B cell (primary cell): Measurements from ENCODE around the gene CD300LD. TPM values are rescaled to one million over a fixed set of nuclear protein-coding genes. Genes with fewer than 3 reads are reported as not detected.
"Not testable (repeated sequence)": the region's sequence is repeated elsewhere in the genome, so short reads cannot be mapped to it uniquely, and the experiment has no call there.

Experiments used
- ATAC-seq: fragments of 200-7000 bp; cut with Tn5 transposase; one replicate; pipeline ENCODE4 v1.10.0; 2021; ENCODE audit warnings: low read depth, mild to moderate bottlenecking, moderate number of reproducible peaks, moderate library complexity
- CTCF ChIA-PET: fragments of 350-600 bp; sonication (Branson Sonifier 250); formaldehyde crosslinking; loops from one replicate; lab custom pipeline; 2021; ENCODE audit warnings: antibody characterized with exemption, inconsistent platforms; lab: Charles Lee
- POLR2A ChIA-PET: fragments of 350-600 bp; sonication (Branson Sonifier 250); formaldehyde crosslinking; loops from one replicate; lab custom pipeline; 2021; ENCODE audit warnings: antibody characterized with exemption; lab: Charles Lee
- DNase-seq: peaks from one replicate; pipeline ENCODE4 v3.0.0; 2013
- H2AFZ ChIP-seq: 2 replicates; pipeline ENCODE4 v1.6.1; 2012; ENCODE audit warnings: mild to moderate bottlenecking, low read depth, low read length; ENCODE audit not compliant: insufficient read depth, poor library complexity, severe bottlenecking
- H3K27ac ChIP-seq, 2 donors: 1 replicate in 1 of 2; 2 replicates in 1 of 2; pipeline ENCODE4 v1.5.1; 2012 to 2013; ENCODE audit warnings: low read length in 2 of 2, mild to moderate bottlenecking in 2 of 2, moderate library complexity in 1 of 2
- H3K27me3 ChIP-seq, 4 experiments: fragments of 200-600 bp in 1 of 4; sonication (generic) in 1 of 4; replicated peaks in 1 of 4; 1 replicate in 2 of 4; 2 replicates in 2 of 4; pipeline versions ENCODE4 v1.6.1 to v1.7.0; 2013 to 2016; ENCODE audit warnings: low read length in 3 of 4, mild to moderate bottlenecking in 2 of 4, mixed read lengths in 1 of 4, moderate library complexity in 1 of 4; ENCODE audit not compliant: insufficient read depth in 4 of 4, control insufficient read depth in 3 of 4; ENCODE audit errors: control extremely low read depth in 1 of 4
- H3K36me3 ChIP-seq, 2 experiments: replicated peaks in 1 of 2; 1 replicate in 1 of 2; 2 replicates in 1 of 2; pipeline versions ENCODE4 v1.6.1 to v1.7.1; 2013; ENCODE audit warnings: low read length in 1 of 2; ENCODE audit not compliant: insufficient read depth in 2 of 2, control insufficient read depth in 1 of 2; ENCODE audit errors: control extremely low read depth in 1 of 2, extremely low read depth in 1 of 2
- H3K4me1 ChIP-seq, 2 donors: fragments of 200-600 bp in 1 of 2; sonication (generic) in 1 of 2; 1 replicate in 1 of 2; 2 replicates in 1 of 2; pipeline versions ENCODE4 v1.5.1 to v1.6.1; 2013 to 2017; ENCODE audit warnings: low read length in 2 of 2; ENCODE audit not compliant: control insufficient read depth in 2 of 2, insufficient read depth in 2 of 2
- H3K4me2 ChIP-seq: replicated peaks from 2 replicates; pipeline ENCODE3; 2012; ENCODE audit warnings: mild to moderate bottlenecking, low read depth, low read length; ENCODE audit not compliant: poor library complexity, severe bottlenecking
- H3K4me3 ChIP-seq, 5 experiments: fragments of 200-600 bp in 1 of 5; sonication (generic) in 1 of 5; 1 replicate in 3 of 5; 2 replicates in 2 of 5; pipeline versions ENCODE4 v1.5.1 to v1.7.0; 2011 to 2016; ENCODE audit warnings: low read length in 4 of 5, mild to moderate bottlenecking in 4 of 5, low read depth in 2 of 5, control low read depth in 1 of 5, moderate library complexity in 1 of 5; ENCODE audit not compliant: insufficient read depth in 1 of 5; ENCODE audit errors: control extremely low read depth in 1 of 5, extremely low read depth in 1 of 5
- H3K79me2 ChIP-seq: fragments of 200-600 bp; sonication (generic); one replicate; pipeline ENCODE4 v1.6.0; 2016; ENCODE audit warnings: low read length; ENCODE audit not compliant: control insufficient read depth, insufficient read depth
- H3K9ac ChIP-seq: fragments of 200-600 bp; sonication (generic); 2 replicates; pipeline ENCODE4 v1.6.1; 2017; ENCODE audit warnings: mild to moderate bottlenecking, low read length, moderate library complexity
- H3K9me3 ChIP-seq, 3 donors: one replicate each; pipeline versions ENCODE4 v1.6.1 to v1.7.1; 2013; ENCODE audit warnings: low read length in 2 of 3; ENCODE audit not compliant: control insufficient read depth in 2 of 3, insufficient read depth in 1 of 3; ENCODE audit errors: control extremely low read depth in 1 of 3
- H4K20me1 ChIP-seq: 2 replicates; pipeline ENCODE4 v1.6.0; 2012; ENCODE audit warnings: mild to moderate bottlenecking, low read length; ENCODE audit not compliant: insufficient read depth, control insufficient read depth, poor library complexity, severe bottlenecking
- H3K27ac Mint-ChIP-seq: one replicate; pipeline ENCODE4 v1.8.0; 2021; ENCODE audit warnings: mixed read lengths
- H3K27me3 Mint-ChIP-seq: one replicate; pipeline ENCODE4 v1.8.0; 2021; ENCODE audit warnings: mixed read lengths
- H3K4me1 Mint-ChIP-seq: one replicate; pipeline ENCODE4 v1.8.0; 2021; ENCODE audit warnings: mixed read lengths
- H3K4me3 Mint-ChIP-seq: one replicate; pipeline ENCODE4 v1.8.0; 2021; ENCODE audit warnings: mixed read lengths
- H3K9me3 Mint-ChIP-seq: one replicate; pipeline ENCODE4 v1.8.0; 2022; ENCODE audit warnings: mixed read lengths; ENCODE audit not compliant: insufficient read depth
- CTCF ChIP-seq: fragments of 200-600 bp; IDR thresholded peaks from one replicate; pipeline ENCODE4 v1.8.0; 2022; ENCODE audit warnings: antibody characterized with exemption, mild to moderate bottlenecking
- EZH2 ChIP-seq: IDR thresholded peaks from 2 replicates; pipeline ENCODE4 v1.6.1; 2012; ENCODE audit warnings: borderline replicate concordance, low read depth, mild to moderate bottlenecking, moderate library complexity, low read length; ENCODE audit not compliant: insufficient read depth, poor library complexity, severe bottlenecking
- WGBS: methylation state at CpG from one replicate; pipeline ENCODE4 v1.1.5; 2013; ENCODE audit warnings: missing lambda C conversion rate; ENCODE audit not compliant: insufficient coverage; 5-methylcytosine and 5-hydroxymethylcytosine counted together
- intact Hi-C: fragments of 100-400 bp; cut with micrococcal nuclease; formaldehyde crosslinking; loops from one replicate; pipeline ENCODE4 v1.10.0; 2022
- polyA plus RNA-seq: library from polyadenylated mRNA; depleted of rRNA; stranded (reverse); fragments of >200 nt; gene quantifications from 2 replicates; pipeline ENCODE4 v1.2.3, GENCODE V29; 2012
- total RNA-seq, 2 donors: library from RNA; stranded (reverse); fragments of 120-200 nt in 1 of 2; gene quantifications; 1 replicate in 1 of 2; 2 replicates in 1 of 2; pipeline versions ENCODE4 v1.2.3 to v1.2.4, GENCODE V29; 2013 to 2022

CD300LD gene
- total and polyA plus RNA-seq, 2 donors (not counting 1 experiment from before 2014, with no cell fraction given) = not detected

GRCh38 chr17:74578979-74579378 lies 13.1 kb downstream of the CD300LD start:
- H3K27ac Mint-ChIP-seq = no peak overlapping the region
- Histone ChIP-seq H3K4me1 (peaks cover 0 to 5% of the 10 kb centered on the region in 2 donors), H3K9ac (no peak overlapping the region), H3K4me3 (no peak overlapping the region), H4K20me1 (no peaks in the 10 kb centered on the region), H3K27me3 (peaks cover 0 to 6% (median 1%) of the 10 kb centered on the region in 4 experiments), H2AFZ (no peak overlapping the region), H3K79me2 (no peaks in the 10 kb centered on the region), H3K9me3 (peaks cover 0 to 4% (median 0%) of the 10 kb centered on the region in 3 donors), H3K4me2 (no peak overlapping the region), H3K36me3 (no peaks in the 10 kb centered on the region), H3K27ac (no peak overlapping the region)
- WGBS = 99% methylated on average over 9 of the region's 9 CpGs
- ATAC-seq (no peak), DNase-seq (no peak)
- peaks cover 2% of the 10 kb centered on the region for H3K4me1 Mint-ChIP-seq
- ChIA-PET CTCF (interaction anchor here (1.1 kb wide), 1 partner anchor 13 kb away, joined by 3 read pairs; no protein-coding TSS in a partner anchor), POLR2A (no interaction called here)
- intact Hi-C loops = no loop called here
- no peak overlapping the region for H3K4me3 Mint-ChIP-seq
- H3K27me3 Mint-ChIP-seq = peaks cover 23% of the 10 kb centered on the region
- TF ChIP-seq CTCF = no peak
- TF ChIP-seq EZH2 = no peak
- no peaks in the 10 kb centered on the region for H3K9me3 Mint-ChIP-seq

- TF ChIP-seq CTCF = no peak
- TF ChIP-seq EZH2 = no peak
- CTCF ChIA-PET = interaction anchor here (1.6 kb wide), 1 partner anchor 83 kb away, joined by 5 read pairs; no protein-coding TSS in a partner anchor
- peaks cover 39% of the 10 kb centered on the region for H3K27me3 Mint-ChIP-seq
- H3K9me3 ChIP-seq = no peaks in the 10 kb centered on the region
- H4K20me1 ChIP-seq = no peaks in the 10 kb centered on the region
- no peak overlapping the region for H3K27ac ChIP-seq
- H2AFZ ChIP-seq = no peak overlapping the region
- no peaks in the 10 kb centered on the region for H3K9me3 Mint-ChIP-seq
- H3K27me3 ChIP-seq = peaks cover 0 to 21% (median 6%) of the 10 kb centered on the region in 4 experiments
- intact Hi-C loops = no loop called here
- no peaks in the 10 kb centered on the region for H3K79me2 ChIP-seq
- POLR2A ChIA-PET = interaction anchor here (0.5 kb wide), 1 partner anchor 71 kb away, joined by 4 read pairs; no protein-coding TSS in a partner anchor
- peaks cover 2% of the 10 kb centered on the region for H3K4me1 Mint-ChIP-seq
- no peak overlapping the region for H3K4me3 Mint-ChIP-seq
- H3K4me1 ChIP-seq = no peaks in the 10 kb centered on the region
- H3K36me3 ChIP-seq = no peaks in the 10 kb centered on the region
- no peak overlapping the region for H3K4me2 ChIP-seq
- no peak overlapping the region for H3K27ac Mint-ChIP-seq
- no peak for DNase-seq
- 74% methylated on average over 5 of the region's 5 CpGs for WGBS
- no peak for ATAC-seq
- no peak overlapping the region for H3K9ac ChIP-seq
- no peak overlapping the region for H3K4me3 ChIP-seq
Observed at GRCh38 chr17:74574489-74575142, 17.5 kb downstream of the CD300LD start.

GRCh38 chr17:74573635-74574034 lies 18.4 kb downstream of the CD300LD start:
- H3K9me3 Mint-ChIP-seq, H3K4me1 ChIP-seq, H3K4me3 ChIP-seq, H2AFZ ChIP-seq, H3K4me1 Mint-ChIP-seq, H3K9me3 ChIP-seq, H3K36me3 ChIP-seq, H3K4me3 Mint-ChIP-seq, H4K20me1 ChIP-seq, ATAC-seq, H3K9ac ChIP-seq, H3K27ac ChIP-seq, H3K4me2 ChIP-seq, POLR2A ChIA-PET, H3K79me2 ChIP-seq, H3K27ac Mint-ChIP-seq, DNase-seq, intact Hi-C loops: not testable (repeated sequence)
- CTCF ChIA-PET = interaction anchor here (1.6 kb wide), 1 partner anchor 84 kb away, joined by 5 read pairs; no protein-coding TSS in a partner anchor
- peaks cover 42% of the 10 kb centered on the region for H3K27me3 Mint-ChIP-seq
- H3K27me3 ChIP-seq = peaks cover 0 to 31% (median 10%) of the 10 kb centered on the region in 4 experiments
